ENCODE data around the gene MMEL1.

Gene MMEL1

DNA sequence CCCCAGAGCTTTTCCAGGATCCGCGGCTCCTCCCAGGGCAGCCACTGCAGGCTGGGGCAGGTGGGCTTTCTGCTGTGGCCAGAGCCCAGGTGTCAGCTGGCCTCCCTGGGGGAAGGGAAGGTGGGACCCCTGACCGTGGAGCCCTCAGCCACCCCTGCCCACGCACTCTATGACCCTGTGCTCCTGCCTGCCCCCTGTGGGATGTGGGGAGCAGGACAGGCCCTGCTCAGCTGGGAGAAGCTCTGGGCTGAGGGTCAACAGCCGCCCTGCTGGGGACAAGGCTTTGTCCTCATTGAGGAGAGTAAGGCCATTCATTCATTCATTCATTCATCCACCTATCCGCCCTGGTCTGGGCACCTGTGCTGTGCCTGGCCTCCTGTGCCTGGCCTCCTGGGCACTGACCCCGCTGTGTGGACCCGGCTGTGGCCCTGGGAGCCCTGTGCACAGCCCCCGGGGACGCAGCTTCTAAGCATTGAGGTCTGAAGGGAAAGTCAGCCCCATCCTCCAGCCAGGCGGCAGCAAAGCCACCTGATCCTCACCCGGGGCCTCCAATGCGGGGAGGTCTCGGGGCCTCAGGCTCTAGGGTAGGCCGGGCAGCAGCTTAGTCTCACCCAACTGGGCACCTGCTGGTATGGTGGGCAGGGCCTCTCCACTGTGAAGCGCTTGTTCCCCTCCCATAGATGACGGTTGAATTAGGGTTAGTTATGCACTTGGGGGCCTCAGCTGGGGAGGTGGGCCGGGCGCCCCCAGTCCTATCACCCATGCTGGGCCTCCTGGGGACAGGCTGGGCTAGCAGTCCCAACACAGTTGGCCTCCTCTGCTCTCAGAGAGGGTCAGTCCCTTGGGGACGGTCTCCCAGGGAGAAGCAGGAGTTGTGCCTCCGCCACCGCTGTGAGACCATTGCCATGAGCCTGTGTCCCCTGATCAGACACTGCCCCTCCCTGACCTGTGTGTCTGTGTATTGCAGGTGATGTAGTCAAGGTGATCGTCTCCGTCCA lies 70.6 kb downstream of the MMEL1 start:
- TF ChIP-seq, protein P1, sequence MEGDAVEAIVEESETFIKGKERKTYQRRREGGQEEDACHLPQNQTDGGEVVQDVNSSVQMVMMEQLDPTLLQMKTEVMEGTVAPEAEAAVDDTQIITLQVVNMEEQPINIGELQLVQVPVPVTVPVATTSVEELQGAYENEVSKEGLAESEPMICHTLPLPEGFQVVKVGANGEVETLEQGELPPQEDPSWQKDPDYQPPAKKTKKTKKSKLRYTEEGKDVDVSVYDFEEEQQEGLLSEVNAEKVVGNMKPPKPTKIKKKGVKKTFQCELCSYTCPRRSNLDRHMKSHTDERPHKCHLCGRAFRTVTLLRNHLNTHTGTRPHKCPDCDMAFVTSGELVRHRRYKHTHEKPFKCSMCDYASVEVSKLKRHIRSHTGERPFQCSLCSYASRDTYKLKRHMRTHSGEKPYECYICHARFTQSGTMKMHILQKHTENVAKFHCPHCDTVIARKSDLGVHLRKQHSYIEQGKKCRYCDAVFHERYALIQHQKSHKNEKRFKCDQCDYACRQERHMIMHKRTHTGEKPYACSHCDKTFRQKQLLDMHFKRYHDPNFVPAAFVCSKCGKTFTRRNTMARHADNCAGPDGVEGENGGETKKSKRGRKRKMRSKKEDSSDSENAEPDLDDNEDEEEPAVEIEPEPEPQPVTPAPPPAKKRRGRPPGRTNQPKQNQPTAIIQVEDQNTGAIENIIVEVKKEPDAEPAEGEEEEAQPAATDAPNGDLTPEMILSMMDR (conservative IDR thresholded peaks at IDR 0.05; ENCODE audit: low read depth, low read length), result peak; percentile 56
- Histone ChIP-seq H3K9ac (no peak overlapping the region), H3K27me3 (ENCODE audit: insufficient read depth, low read depth) (peaks cover 23% of the 10 kb centered on the region), H4K20me1 (ENCODE audit: insufficient read depth) (no peaks in the 10 kb centered on the region), H3K27ac (no peak overlapping the region), H3K79me2 (ENCODE audit: insufficient read depth, low read depth) (no peaks in the 10 kb centered on the region), H3K4me1 (ENCODE audit: low read depth, poor library complexity, severe bottlenecking) (no peaks in the 10 kb centered on the region), H3K4me3 (IDR thresholded peaks at IDR 0.05; ENCODE audit: insufficient read depth, low read depth, low read length) (no peak overlapping the region), H3K36me3 (ENCODE audit: insufficient read depth) (no peaks in the 10 kb centered on the region), H2AFZ (ENCODE audit: low read depth) (no peak overlapping the region), H3K4me2 (no peak overlapping the region)

DNA sequence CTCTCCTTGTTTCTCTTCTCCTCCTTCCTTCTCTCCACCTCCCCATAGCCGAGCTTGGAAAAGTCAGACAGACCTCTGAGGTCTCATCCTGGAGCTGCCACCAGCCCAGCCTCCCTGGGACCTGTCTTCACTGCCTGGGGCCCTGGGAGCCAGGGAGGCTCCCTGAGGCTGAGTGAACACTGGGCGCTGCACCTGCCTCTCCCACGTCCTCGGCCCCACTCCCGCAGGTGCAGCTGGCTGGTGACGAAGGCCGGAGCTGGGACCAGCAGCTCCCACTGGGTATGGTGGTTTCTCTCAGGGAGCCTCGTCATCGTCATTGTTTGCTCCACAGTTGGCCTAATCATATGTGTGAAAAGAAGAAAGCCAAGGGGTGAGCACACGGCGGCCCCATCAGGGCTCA lies 71.4 kb downstream of the MMEL1 start:
- Histone ChIP-seq H3K79me2 (ENCODE audit: insufficient read depth, low read depth) (no peaks in the 10 kb centered on the region), H3K9ac (no peak overlapping the region), H3K4me2 (no peak overlapping the region), H3K4me1 (ENCODE audit: low read depth, poor library complexity, severe bottlenecking) (no peaks in the 10 kb centered on the region), H2AFZ (ENCODE audit: low read depth) (no peak overlapping the region), H3K4me3 (IDR thresholded peaks at IDR 0.05; ENCODE audit: insufficient read depth, low read depth, low read length) (no peak overlapping the region), H3K27ac (no peak overlapping the region), H3K27me3 (ENCODE audit: insufficient read depth, low read depth) (peaks cover 15% of the 10 kb centered on the region; the same call in 1 of the 2 replicates), H3K36me3 (ENCODE audit: insufficient read depth) (no peaks in the 10 kb centered on the region), H4K20me1 (ENCODE audit: insufficient read depth) (no peaks in the 10 kb centered on the region)
- TF ChIP-seq, protein P1 (conservative IDR thresholded peaks at IDR 0.05; ENCODE audit: low read depth, low read length), result no peak

DNA sequence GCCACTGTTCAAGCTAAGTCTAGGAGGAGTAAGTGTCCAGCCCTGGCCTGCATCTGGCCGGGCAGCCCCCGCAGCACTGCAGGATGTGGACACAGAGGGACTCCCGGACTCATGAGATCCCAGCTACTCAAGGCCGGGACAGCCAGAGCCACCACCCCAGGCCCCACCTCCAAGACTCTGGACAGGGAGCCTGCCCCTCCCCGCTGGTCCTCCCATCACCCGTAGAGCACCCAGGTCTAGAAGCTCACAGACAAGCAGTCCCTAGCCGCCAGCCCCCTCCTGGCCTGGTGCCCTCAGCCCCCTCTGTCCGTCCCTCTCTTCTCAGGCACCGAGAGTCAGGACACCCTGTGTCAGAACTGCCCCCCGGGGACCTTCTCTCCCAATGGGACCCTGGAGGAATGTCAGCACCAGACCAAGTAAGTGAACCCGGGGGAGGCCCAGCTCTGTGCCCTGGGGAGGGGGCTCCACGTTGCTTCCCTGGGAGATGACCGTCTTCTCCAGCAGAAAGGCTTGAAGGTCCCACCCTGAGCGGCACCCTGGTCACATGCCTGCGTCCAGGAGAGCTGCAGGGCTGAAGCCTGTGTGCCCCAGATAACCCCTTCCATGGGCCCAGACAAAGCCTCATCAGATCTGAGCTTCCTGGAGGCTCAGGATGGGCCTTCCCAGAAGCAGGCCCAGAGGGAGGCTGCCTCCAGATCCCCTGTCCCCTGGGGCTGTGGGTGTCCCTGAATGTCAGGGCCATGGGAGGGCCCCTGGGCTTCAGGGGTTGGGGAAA lies 72.3 kb downstream of the MMEL1 start:
- H4K20me1 ChIP-seq (ENCODE audit: insufficient read depth), result no peaks in the 10 kb centered on the region
- H3K27me3 ChIP-seq (ENCODE audit: insufficient read depth, low read depth), result peaks cover 5% of the 10 kb centered on the region; the same call in 1 of the 2 replicates
- H3K9ac ChIP-seq, result no peak overlapping the region
- H3K4me1 ChIP-seq (ENCODE audit: low read depth, poor library complexity, severe bottlenecking), result peaks cover 3% of the 10 kb centered on the region
- H2AFZ ChIP-seq (ENCODE audit: low read depth), result no peak overlapping the region
- TF ChIP-seq, protein P1 (conservative IDR thresholded peaks at IDR 0.05; ENCODE audit: low read depth, low read length), result no peak
- no peak overlapping the region for H3K4me3 ChIP-seq (IDR thresholded peaks at IDR 0.05; ENCODE audit: insufficient read depth, low read depth, low read length)
- H3K36me3 ChIP-seq (ENCODE audit: insufficient read depth), result no peaks in the 10 kb centered on the region
- no peak overlapping the region for H3K27ac ChIP-seq
- H3K4me2 ChIP-seq, result no peak overlapping the region
- no peaks in the 10 kb centered on the region for H3K79me2 ChIP-seq (ENCODE audit: insufficient read depth, low read depth)

DNA sequence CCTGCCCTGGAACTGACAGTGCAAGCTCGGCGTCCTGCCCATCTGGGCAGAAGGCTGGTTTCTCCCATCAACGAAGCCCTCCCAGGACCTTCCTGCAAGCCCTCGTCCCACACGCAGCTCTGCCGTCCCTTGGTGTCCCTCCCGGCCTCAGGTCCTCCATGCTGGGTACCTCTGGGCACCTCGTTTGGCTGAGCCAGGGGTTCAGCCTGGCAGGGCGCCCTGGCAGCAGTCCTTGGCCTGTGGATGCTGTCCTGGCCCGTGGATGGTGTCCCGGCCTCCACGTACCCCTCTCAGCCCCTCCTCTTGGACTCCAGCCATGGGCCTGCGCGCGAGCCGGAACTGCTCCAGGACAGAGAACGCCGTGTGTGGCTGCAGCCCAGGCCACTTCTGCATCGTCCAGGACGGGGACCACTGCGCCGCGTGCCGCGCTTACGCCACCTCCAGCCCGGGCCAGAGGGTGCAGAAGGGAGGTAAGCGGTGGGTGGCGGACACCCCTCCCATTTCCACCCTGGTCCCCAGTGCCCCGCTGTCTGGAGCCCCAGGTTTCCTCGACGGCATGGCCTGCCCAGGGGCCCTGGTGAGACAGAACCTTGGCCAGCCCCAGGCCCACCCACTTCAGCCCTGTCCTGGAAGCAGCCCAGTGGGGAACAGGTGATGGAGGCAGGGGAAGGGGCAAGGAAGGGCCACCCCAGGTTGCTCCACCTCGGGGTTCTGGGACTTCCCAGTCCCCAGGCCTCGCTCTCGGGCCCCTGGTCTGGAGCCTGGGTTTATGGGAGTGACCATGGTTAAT lies 73.1 kb downstream of the MMEL1 start:
- Histone ChIP-seq H3K27me3 (ENCODE audit: insufficient read depth, low read depth) (no peaks in the 10 kb centered on the region; the same call in 1 of the 2 replicates), H3K9ac (no peak overlapping the region), H3K36me3 (ENCODE audit: insufficient read depth) (no peaks in the 10 kb centered on the region), H3K4me2 (no peak overlapping the region), H4K20me1 (ENCODE audit: insufficient read depth) (no peaks in the 10 kb centered on the region), H3K4me1 (ENCODE audit: low read depth, poor library complexity, severe bottlenecking) (peaks cover 10% of the 10 kb centered on the region), H2AFZ (ENCODE audit: low read depth) (no peak overlapping the region), H3K79me2 (ENCODE audit: insufficient read depth, low read depth) (no peaks in the 10 kb centered on the region), H3K27ac (no peak overlapping the region), H3K4me3 (IDR thresholded peaks at IDR 0.05; ENCODE audit: insufficient read depth, low read depth, low read length) (no peak overlapping the region)
- TF ChIP-seq, protein P1 (conservative IDR thresholded peaks at IDR 0.05; ENCODE audit: low read depth, low read length), result no peak
